GM23338 (cell line): ENCODE results near the gene XRN2. TPM values are rescaled to one million over a fixed set of nuclear protein-coding genes. Genes with fewer than 3 reads are reported as not detected.

Experiments used
- ATAC-seq: fragments of 200-7000 bp; cut with Tn5 transposase; 3 replicates; pipeline ENCODE4 v1.9.1; 2020
- DNase-seq: peaks from one replicate; pipeline ENCODE4 v3.0.0-alpha.2; 2015; ENCODE audit warnings: low spot score
- H2AFZ ChIP-seq: fragments of 200-600 bp; sonication (generic); 2 replicates; pipeline ENCODE4 v1.8.0; 2016; ENCODE audit warnings: antibody characterized with exemption, mild to moderate bottlenecking, moderate library complexity
- H3F3A ChIP-seq: fragments of 200-600 bp; sonication (generic); replicated peaks from 2 replicates; pipeline ENCODE4 v1.8.0; 2017; ENCODE audit warnings: antibody characterized with exemption, mixed run types, low read depth
- H3K27ac ChIP-seq: fragments of 200-600 bp; sonication (generic); 2 replicates; pipeline ENCODE4 v1.6.1; 2016; ENCODE audit warnings: low read depth
- H3K27me3 ChIP-seq: fragments of 200-600 bp; sonication (generic); 2 replicates; pipeline ENCODE4 v1.8.0; 2016; ENCODE audit warnings: mild to moderate bottlenecking, mixed run types, moderate library complexity; ENCODE audit not compliant: insufficient read depth
- H3K36me3 ChIP-seq: fragments of 200-600 bp; sonication (generic); 2 replicates; pipeline ENCODE4 v1.8.0; 2016; ENCODE audit warnings: mild to moderate bottlenecking; ENCODE audit not compliant: insufficient read depth
- H3K4me1 ChIP-seq: fragments of 200-600 bp; sonication (generic); 2 replicates; pipeline ENCODE4 v1.8.0; 2016; ENCODE audit warnings: mild to moderate bottlenecking, moderate library complexity; ENCODE audit not compliant: insufficient read depth
- H3K4me2 ChIP-seq: fragments of 200-600 bp; sonication (generic); 2 replicates; pipeline ENCODE4 v1.7.1; 2017; ENCODE audit warnings: mixed run types
- H3K4me3 ChIP-seq: fragments of 200-600 bp; sonication (generic); 2 replicates; pipeline ENCODE4 v1.6.1; 2016; ENCODE audit warnings: mixed run types
- H3K79me2 ChIP-seq: fragments of 200-600 bp; sonication (generic); replicated peaks from 2 replicates; pipeline ENCODE4 v1.8.0; 2017; ENCODE audit warnings: mild to moderate bottlenecking; ENCODE audit not compliant: insufficient read depth
- H3K9me2 ChIP-seq: fragments of 200-600 bp; sonication (generic); 2 replicates; pipeline ENCODE4 v1.8.0; 2017; ENCODE audit not compliant: insufficient read depth
- H4K20me1 ChIP-seq: fragments of 200-600 bp; sonication (generic); replicated peaks from 2 replicates; pipeline ENCODE4 v1.8.0; 2017; ENCODE audit warnings: mild to moderate bottlenecking; ENCODE audit not compliant: insufficient read depth
- H3K27ac Mint-ChIP-seq: 2 replicates; pipeline ENCODE4 v1.8.0; 2020; ENCODE audit warnings: inconsistent platforms, mild to moderate bottlenecking, moderate library complexity, mixed read lengths
- H3K27me3 Mint-ChIP-seq: 3 replicates; pipeline ENCODE4 v1.8.0; 2022; ENCODE audit warnings: low read depth, mild to moderate bottlenecking, moderate library complexity, mixed read lengths, inconsistent platforms; ENCODE audit not compliant: insufficient read depth, poor library complexity
- H3K36me3 Mint-ChIP-seq: 3 replicates; pipeline ENCODE4 v1.8.0; 2021; ENCODE audit warnings: low read depth, mild to moderate bottlenecking, inconsistent platforms, moderate library complexity, mixed read lengths
- H3K4me1 Mint-ChIP-seq: 3 replicates; pipeline ENCODE4 v1.8.0; 2020; ENCODE audit warnings: mild to moderate bottlenecking, inconsistent platforms, mixed read lengths
- H3K4me3 Mint-ChIP-seq: 3 replicates; pipeline ENCODE4 v1.8.0; 2021; ENCODE audit warnings: moderate library complexity, mild to moderate bottlenecking, inconsistent platforms, mixed read lengths
- H3K9me3 Mint-ChIP-seq: 3 replicates; pipeline ENCODE4 v1.8.0; 2020; ENCODE audit warnings: moderate library complexity, mild to moderate bottlenecking, inconsistent platforms, mixed read lengths
- EZH2phosphoT487 ChIP-seq: fragments of 200-600 bp; sonication (generic); IDR thresholded peaks from one replicate; pipeline ENCODE4 v1.8.1; 2018; ENCODE audit warnings: antibody characterized with exemption; ENCODE audit not compliant: unreplicated experiment
- NANOG ChIP-seq: IDR thresholded peaks from 2 replicates; pipeline ENCODE4 v1.6.1; 2016; ENCODE audit warnings: antibody characterized with exemption, borderline replicate concordance
- POLR2AphosphoS5 ChIP-seq: IDR thresholded peaks from 2 replicates; pipeline ENCODE4 v1.6.1; 2016; ENCODE audit warnings: antibody characterized with exemption, low read depth
- ZNF114 ChIP-seq: fragments of 250-450 bp; sonication (Bioruptor Pico); IDR thresholded peaks from 2 replicates; pipeline ENCODE4 v1.5.0; 2020; ENCODE audit warnings: mild to moderate bottlenecking, moderate library complexity
- polyA plus RNA-seq: library from polyadenylated mRNA; unstranded; fragments of >200 nt; fragmentation: Nextera tagmentation; extraction: Ambion mirVana; gene quantifications from 2 replicates; pipeline ENCODE4 v1.2.1, GENCODE V29; 2016
- total RNA-seq: library from RNA; depleted of rRNA; stranded (reverse); fragments of >200 nt; shearing (Covaris generic); gene quantifications from 2 replicates; pipeline ENCODE4 v1.2.3, GENCODE V29; 2014
- TF ChIP-seq, protein P1 (sequence below): IDR thresholded peaks from one replicate; pipeline ENCODE4 v1.6.1; 2018; ENCODE audit warnings: antibody characterized with exemption; ENCODE audit not compliant: unreplicated experiment
- TF ChIP-seq, protein P2 (sequence below): fragments of 250-450 bp; sonication (Bioruptor Pico); IDR thresholded peaks from 2 replicates; pipeline ENCODE4 v1.5.0; 2020; ENCODE audit warnings: mild to moderate bottlenecking, moderate library complexity

The XRN2 gene
- total and polyA plus RNA-seq, 2 experiments from 2014 or later: 113 to 150 TPM

DNA sequence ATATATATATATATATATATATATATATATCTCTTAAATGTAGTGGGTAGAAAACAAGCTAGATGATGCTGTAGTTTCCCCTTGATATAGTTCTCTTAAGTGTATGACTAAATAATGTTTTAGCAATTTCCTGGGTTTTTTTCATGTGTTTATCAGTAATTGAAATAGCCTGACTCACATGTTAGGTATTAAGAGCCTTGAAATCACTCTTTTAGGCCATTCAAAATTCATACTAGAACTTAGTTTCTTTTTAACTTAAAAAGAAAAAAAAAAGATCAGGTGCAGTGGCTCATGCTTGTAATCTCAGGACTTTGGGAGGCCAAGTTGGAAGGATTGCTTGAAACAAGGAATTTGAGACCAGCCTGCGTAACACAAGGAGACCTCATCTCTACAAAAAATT, 50.1 kb downstream of the XRN2 start:
- DNase-seq (no peak), ATAC-seq (no peak)
- H3K4me3 Mint-ChIP-seq: no peak overlapping the region
- no peaks in the 10 kb centered on the region for H3K9me3 Mint-ChIP-seq
- H3K27ac Mint-ChIP-seq: no peak overlapping the region
- H3K27me3 ChIP-seq: no peaks in the 10 kb centered on the region
- H3K79me2 ChIP-seq: peaks cover 4% of the 10 kb centered on the region; the same call in 1 of the 2 replicates
- H3K36me3 Mint-ChIP-seq: peaks cover 38% of the 10 kb centered on the region
- peaks cover 32% of the 10 kb centered on the region for H3K36me3 ChIP-seq
- H3K4me2 ChIP-seq: no peak overlapping the region
- H3K4me1 Mint-ChIP-seq: no peaks in the 10 kb centered on the region
- H3K4me1 ChIP-seq: no peaks in the 10 kb centered on the region
- no peak overlapping the region for H3K27ac ChIP-seq
- TF ChIP-seq NANOG: no peak
- TF ChIP-seq POLR2AphosphoS5: no peak
- TF ChIP-seq EZH2phosphoT487: no peak
- TF ChIP-seq, protein P1, sequence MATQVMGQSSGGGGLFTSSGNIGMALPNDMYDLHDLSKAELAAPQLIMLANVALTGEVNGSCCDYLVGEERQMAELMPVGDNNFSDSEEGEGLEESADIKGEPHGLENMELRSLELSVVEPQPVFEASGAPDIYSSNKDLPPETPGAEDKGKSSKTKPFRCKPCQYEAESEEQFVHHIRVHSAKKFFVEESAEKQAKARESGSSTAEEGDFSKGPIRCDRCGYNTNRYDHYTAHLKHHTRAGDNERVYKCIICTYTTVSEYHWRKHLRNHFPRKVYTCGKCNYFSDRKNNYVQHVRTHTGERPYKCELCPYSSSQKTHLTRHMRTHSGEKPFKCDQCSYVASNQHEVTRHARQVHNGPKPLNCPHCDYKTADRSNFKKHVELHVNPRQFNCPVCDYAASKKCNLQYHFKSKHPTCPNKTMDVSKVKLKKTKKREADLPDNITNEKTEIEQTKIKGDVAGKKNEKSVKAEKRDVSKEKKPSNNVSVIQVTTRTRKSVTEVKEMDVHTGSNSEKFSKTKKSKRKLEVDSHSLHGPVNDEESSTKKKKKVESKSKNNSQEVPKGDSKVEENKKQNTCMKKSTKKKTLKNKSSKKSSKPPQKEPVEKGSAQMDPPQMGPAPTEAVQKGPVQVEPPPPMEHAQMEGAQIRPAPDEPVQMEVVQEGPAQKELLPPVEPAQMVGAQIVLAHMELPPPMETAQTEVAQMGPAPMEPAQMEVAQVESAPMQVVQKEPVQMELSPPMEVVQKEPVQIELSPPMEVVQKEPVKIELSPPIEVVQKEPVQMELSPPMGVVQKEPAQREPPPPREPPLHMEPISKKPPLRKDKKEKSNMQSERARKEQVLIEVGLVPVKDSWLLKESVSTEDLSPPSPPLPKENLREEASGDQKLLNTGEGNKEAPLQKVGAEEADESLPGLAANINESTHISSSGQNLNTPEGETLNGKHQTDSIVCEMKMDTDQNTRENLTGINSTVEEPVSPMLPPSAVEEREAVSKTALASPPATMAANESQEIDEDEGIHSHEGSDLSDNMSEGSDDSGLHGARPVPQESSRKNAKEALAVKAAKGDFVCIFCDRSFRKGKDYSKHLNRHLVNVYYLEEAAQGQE: no peak
- TF ChIP-seq, protein P2, sequence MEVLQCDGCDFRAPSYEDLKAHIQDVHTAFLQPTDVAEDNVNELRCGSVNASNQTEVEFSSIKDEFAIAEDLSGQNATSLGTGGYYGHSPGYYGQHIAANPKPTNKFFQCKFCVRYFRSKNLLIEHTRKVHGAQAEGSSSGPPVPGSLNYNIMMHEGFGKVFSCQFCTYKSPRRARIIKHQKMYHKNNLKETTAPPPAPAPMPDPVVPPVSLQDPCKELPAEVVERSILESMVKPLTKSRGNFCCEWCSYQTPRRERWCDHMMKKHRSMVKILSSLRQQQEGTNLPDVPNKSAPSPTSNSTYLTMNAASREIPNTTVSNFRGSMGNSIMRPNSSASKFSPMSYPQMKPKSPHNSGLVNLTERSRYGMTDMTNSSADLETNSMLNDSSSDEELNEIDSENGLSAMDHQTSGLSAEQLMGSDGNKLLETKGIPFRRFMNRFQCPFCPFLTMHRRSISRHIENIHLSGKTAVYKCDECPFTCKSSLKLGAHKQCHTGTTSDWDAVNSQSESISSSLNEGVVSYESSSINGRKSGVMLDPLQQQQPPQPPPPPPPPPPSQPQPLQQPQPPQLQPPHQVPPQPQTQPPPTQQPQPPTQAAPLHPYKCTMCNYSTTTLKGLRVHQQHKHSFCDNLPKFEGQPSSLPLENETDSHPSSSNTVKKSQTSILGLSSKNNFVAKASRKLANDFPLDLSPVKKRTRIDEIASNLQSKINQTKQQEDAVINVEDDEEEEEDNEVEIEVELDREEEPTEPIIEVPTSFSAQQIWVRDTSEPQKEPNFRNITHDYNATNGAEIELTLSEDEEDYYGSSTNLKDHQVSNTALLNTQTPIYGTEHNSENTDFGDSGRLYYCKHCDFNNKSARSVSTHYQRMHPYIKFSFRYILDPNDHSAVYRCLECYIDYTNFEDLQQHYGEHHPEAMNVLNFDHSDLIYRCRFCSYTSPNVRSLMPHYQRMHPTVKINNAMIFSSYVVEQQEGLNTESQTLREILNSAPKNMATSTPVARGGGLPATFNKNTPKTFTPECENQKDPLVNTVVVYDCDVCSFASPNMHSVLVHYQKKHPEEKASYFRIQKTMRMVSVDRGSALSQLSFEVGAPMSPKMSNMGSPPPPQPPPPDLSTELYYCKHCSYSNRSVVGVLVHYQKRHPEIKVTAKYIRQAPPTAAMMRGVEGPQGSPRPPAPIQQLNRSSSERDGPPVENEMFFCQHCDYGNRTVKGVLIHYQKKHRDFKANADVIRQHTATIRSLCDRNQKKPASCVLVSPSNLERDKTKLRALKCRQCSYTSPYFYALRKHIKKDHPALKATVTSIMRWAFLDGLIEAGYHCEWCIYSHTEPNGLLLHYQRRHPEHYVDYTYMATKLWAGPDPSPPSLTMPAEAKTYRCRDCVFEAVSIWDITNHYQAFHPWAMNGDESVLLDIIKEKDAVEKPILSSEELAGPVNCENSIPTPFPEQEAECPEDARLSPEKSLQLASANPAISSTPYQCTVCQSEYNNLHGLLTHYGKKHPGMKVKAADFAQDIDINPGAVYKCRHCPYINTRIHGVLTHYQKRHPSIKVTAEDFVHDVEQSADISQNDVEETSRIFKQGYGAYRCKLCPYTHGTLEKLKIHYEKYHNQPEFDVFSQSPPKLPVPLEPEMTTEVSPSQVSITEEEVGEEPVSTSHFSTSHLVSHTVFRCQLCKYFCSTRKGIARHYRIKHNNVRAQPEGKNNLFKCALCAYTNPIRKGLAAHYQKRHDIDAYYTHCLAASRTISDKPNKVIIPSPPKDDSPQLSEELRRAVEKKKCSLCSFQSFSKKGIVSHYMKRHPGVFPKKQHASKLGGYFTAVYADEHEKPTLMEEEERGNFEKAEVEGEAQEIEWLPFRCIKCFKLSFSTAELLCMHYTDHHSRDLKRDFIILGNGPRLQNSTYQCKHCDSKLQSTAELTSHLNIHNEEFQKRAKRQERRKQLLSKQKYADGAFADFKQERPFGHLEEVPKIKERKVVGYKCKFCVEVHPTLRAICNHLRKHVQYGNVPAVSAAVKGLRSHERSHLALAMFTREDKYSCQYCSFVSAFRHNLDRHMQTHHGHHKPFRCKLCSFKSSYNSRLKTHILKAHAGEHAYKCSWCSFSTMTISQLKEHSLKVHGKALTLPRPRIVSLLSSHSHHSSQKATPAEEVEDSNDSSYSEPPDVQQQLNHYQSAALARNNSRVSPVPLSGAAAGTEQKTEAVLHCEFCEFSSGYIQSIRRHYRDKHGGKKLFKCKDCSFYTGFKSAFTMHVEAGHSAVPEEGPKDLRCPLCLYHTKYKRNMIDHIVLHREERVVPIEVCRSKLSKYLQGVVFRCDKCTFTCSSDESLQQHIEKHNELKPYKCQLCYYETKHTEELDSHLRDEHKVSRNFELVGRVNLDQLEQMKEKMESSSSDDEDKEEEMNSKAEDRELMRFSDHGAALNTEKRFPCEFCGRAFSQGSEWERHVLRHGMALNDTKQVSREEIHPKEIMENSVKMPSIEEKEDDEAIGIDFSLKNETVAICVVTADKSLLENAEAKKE: no peak
- no peak for TF ChIP-seq ZNF114 (CRISPR knock-in tag)
- H3K9me2 ChIP-seq: no peaks in the 10 kb centered on the region
- no peaks in the 10 kb centered on the region for H3K27me3 Mint-ChIP-seq
- no peaks in the 10 kb centered on the region for H3F3A ChIP-seq
- H4K20me1 ChIP-seq: peaks cover 7% of the 10 kb centered on the region; the same call in 1 of the 2 replicates
- H3K4me3 ChIP-seq: no peak overlapping the region
- no peak overlapping the region for H2AFZ ChIP-seq
